ENCODE data around the gene NTN5. TPM values are rescaled to one million over a fixed set of nuclear protein-coding genes. Genes with fewer than 3 reads are reported as not detected.

Gene NTN5
- total RNA-seq, 1 experiment from 2014 or later: 2.9 TPM

DNA sequence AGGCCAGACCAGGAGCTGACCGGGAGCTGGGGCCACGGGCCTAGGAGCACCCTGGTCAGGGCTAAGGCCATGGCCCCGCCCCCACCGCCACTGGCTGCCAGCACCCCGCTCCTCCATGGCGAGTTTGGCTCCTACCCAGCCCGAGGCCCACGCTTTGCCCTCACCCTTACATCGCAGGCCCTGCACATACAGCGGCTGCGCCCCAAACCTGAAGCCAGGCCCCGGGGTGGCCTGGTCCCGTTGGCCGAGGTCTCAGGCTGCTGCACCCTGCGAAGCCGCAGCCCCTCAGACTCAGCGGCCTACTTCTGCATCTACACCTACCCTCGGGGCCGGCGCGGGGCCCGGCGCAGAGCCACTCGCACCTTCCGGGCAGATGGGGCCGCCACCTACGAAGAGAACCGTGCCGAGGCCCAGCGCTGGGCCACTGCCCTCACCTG lies 46.9 kb downstream of the NTN5 start:
- no peaks in the 10 kb centered on the region for H4K20me1 ChIP-seq (ENCODE audit: insufficient read depth)
- no peak overlapping the region for H3K4me2 ChIP-seq
- H2AFZ ChIP-seq: no peak overlapping the region
- intact Hi-C loops (cut with micrococcal nuclease; ENCODE audit: unreplicated experiment): no loop called here
- ChIA-PET POLR2A (ENCODE audit: unreplicated experiment) (no interaction called here), CTCF (no interaction called here)
- no peaks in the 10 kb centered on the region for H3K27me3 ChIP-seq (ENCODE audit: insufficient read depth, low read depth)
- H3K9me2 ChIP-seq (ENCODE audit: insufficient read depth): no peaks in the 10 kb centered on the region
- H3K36me3 ChIP-seq (ENCODE audit: low read depth): no peaks in the 10 kb centered on the region
- no peak overlapping the region for H3K4me3 ChIP-seq
- no peaks in the 10 kb centered on the region; the same call in 1 of the 2 replicates for H3K79me2 ChIP-seq (ENCODE audit: low read depth)
- no peak overlapping the region; the same call in 1 of the 2 replicates for H3K27ac ChIP-seq
- TF ChIP-seq EZH2 (IDR thresholded peaks at IDR 0.05; ENCODE audit: low read depth): no peak
- TF ChIP-seq, protein P1, sequence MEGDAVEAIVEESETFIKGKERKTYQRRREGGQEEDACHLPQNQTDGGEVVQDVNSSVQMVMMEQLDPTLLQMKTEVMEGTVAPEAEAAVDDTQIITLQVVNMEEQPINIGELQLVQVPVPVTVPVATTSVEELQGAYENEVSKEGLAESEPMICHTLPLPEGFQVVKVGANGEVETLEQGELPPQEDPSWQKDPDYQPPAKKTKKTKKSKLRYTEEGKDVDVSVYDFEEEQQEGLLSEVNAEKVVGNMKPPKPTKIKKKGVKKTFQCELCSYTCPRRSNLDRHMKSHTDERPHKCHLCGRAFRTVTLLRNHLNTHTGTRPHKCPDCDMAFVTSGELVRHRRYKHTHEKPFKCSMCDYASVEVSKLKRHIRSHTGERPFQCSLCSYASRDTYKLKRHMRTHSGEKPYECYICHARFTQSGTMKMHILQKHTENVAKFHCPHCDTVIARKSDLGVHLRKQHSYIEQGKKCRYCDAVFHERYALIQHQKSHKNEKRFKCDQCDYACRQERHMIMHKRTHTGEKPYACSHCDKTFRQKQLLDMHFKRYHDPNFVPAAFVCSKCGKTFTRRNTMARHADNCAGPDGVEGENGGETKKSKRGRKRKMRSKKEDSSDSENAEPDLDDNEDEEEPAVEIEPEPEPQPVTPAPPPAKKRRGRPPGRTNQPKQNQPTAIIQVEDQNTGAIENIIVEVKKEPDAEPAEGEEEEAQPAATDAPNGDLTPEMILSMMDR (conservative IDR thresholded peaks at IDR 0.05): no peak
- no peaks in the 10 kb centered on the region for H3K9me3 ChIP-seq (ENCODE audit: insufficient read depth, low read depth)
- H3K4me1 ChIP-seq (replicated peaks; ENCODE audit: insufficient read depth): peaks cover 25% of the 10 kb centered on the region
- no TSS peak for BruUV-seq (replicated peaks)
- no peak for DNase-seq
- H3F3A ChIP-seq (ENCODE audit: insufficient read depth, low read depth): peaks cover 70% of the 10 kb centered on the region

DNA sequence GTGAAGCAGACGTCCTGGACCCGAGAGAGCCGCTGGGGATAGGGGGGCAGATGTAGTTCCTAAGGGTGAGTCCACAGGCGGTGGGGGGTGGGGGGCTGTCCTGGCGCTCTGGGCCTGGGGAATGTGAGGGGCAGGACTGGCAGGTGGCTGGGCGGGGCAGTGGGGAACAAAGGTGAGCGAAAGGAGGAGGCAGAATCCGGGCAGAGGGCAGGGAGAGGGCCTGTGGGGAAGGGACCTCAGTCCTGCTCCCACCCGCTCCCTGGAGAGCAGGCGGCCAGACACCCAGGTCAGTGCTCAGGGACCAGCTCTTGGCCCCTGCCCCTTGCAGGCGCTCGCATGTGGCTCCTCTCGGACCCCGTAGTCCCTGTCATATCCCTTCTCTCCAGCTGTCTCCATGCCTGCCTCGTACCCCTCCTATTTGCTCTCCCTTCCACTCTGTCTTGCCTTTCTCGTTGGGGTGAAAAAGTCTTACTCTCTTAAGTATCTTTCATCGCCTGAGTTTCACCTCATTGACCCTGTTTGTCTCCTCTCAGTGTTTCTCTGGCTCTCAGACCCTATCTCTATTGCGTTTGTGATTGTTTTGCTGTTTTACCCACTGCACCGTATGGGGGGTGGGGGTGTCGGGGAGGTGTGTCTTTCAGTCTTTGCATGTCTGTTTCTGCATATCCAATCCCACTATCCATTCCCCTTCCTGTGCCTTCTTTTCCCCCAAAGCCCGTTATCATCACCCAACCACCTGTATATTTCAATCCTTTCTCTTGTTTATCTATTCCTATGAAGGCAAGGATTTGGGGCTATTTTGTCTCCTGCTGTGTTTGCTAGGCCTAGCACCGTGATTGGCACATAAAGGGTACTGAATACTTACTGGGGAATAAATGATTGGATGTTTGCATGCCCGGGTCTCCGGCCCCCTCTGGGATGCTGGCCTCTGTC lies 47.8 kb downstream of the NTN5 start:
- ChIA-PET POLR2A (ENCODE audit: unreplicated experiment) (no interaction called here), CTCF (no interaction called here)
- Histone ChIP-seq H3K27me3 (ENCODE audit: insufficient read depth, low read depth) (no peaks in the 10 kb centered on the region), H3K27ac (no peak overlapping the region), H3K4me1 (replicated peaks; ENCODE audit: insufficient read depth) (peaks cover 27% of the 10 kb centered on the region), H4K20me1 (ENCODE audit: insufficient read depth) (no peaks in the 10 kb centered on the region), H2AFZ (no peak overlapping the region), H3K4me3 (no peak overlapping the region), H3K9me3 (ENCODE audit: insufficient read depth, low read depth) (no peaks in the 10 kb centered on the region), H3K4me2 (no peak overlapping the region), H3K36me3 (ENCODE audit: low read depth) (no peaks in the 10 kb centered on the region), H3K9me2 (ENCODE audit: insufficient read depth) (no peaks in the 10 kb centered on the region), H3F3A (ENCODE audit: insufficient read depth, low read depth) (peaks cover 72% of the 10 kb centered on the region), H3K79me2 (ENCODE audit: low read depth) (peaks cover 3% of the 10 kb centered on the region)
- TF ChIP-seq EZH2 (IDR thresholded peaks at IDR 0.05; ENCODE audit: low read depth): no peak
- TF ChIP-seq, protein P1 (conservative IDR thresholded peaks at IDR 0.05): no peak
- intact Hi-C loops (cut with micrococcal nuclease; ENCODE audit: unreplicated experiment): no loop called here
- DNase-seq: no peak
- BruUV-seq (replicated peaks): no TSS peak

DNA sequence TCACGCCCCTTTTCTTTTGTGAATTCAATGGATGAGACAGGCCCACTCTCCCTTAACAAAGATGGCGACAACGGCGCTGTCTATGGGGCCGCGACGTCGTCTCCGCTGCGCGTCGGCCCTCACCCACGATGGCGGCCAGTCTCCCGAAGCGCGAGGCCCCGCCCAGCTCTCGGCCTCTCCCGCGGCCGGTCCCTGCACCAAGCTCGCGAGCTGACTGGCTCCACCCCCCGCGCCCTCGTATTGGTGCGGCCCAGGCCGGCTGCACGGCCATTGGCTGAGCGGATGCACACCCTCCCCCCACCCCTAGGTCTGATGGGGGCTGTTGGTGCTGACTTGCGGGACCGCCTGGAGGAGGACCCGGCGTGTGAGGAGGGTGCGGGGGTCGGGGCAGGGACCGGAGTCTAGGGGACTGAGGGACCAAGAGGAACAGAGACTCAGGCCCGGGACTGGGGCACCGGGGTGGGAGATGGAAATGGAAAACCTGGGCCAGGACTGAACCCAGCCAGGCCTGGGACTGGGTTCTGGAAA lies 48.7 kb downstream of the NTN5 start:
- ChIA-PET POLR2A (ENCODE audit: unreplicated experiment) (interaction anchor here (0.5 kb wide), 1 partner anchor 1018 kb away, joined by 3 read pairs; the partner anchor contains the start of gene SCAF1), CTCF (no interaction called here)
- Histone ChIP-seq H3K4me1 (replicated peaks; ENCODE audit: insufficient read depth) (peaks cover 32% of the 10 kb centered on the region), H3F3A (ENCODE audit: insufficient read depth, low read depth) (peaks cover 70% of the 10 kb centered on the region), H3K27ac (no peak overlapping the region), H2AFZ (no peak overlapping the region), H3K4me2 (no peak overlapping the region), H3K9me2 (ENCODE audit: insufficient read depth) (no peaks in the 10 kb centered on the region), H3K79me2 (ENCODE audit: low read depth) (peaks cover 9% of the 10 kb centered on the region), H3K9me3 (ENCODE audit: insufficient read depth, low read depth) (no peaks in the 10 kb centered on the region), H3K4me3 (no peak overlapping the region), H3K27me3 (ENCODE audit: insufficient read depth, low read depth) (no peaks in the 10 kb centered on the region), H4K20me1 (ENCODE audit: insufficient read depth) (no peaks in the 10 kb centered on the region), H3K36me3 (ENCODE audit: low read depth) (no peaks in the 10 kb centered on the region)
- TF ChIP-seq, protein P1 (conservative IDR thresholded peaks at IDR 0.05): no peak
- no peak for TF ChIP-seq EZH2 (IDR thresholded peaks at IDR 0.05; ENCODE audit: low read depth)
- intact Hi-C loops (cut with micrococcal nuclease; ENCODE audit: unreplicated experiment): no loop called here
- no TSS peak for BruUV-seq (replicated peaks)
- DNase-seq: no peak
